ENCODE measurements around the gene SMARCB1.

Gene SMARCB1

GRCh38 chr22:23786752-23787599 lies at the start of gene SMARCB1:
Gene SMARCB1 (plus strand): TSS chr22:23786966. CDS start chr22:23787170, 204 bp downstream.
- no peak for TF ChIP-seq ZNF274 (IDR thresholded peaks at IDR 0.05; ENCODE audit: low read depth, low read length)
- H3K4me3 ChIP-seq (ENCODE audit: low read length) = peak within 1 kb of the TSS; percentile 98

DNA sequence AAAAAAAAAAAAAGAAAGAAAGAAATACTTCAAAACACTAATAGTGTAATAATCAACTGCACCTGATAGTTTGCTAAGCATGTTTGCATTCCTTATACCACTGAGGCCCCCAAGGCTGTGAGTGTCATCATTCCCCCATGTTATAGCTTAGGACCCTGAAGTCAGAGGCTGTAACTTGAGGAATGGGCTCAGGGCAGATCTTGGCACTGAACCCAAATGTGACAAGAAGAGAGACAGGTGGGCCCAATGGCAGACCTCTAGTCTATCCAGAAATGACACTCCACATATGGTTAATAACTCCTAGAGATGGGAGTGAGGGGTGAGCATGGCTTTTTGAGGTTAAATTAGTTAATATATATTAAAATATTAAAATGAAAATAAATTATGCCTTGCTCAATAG lies 49.1 kb upstream of the SMARCB1 start:
- TF ChIP-seq ZNF274 (IDR thresholded peaks at IDR 0.05; ENCODE audit: low read depth, low read length) = no peak
- H3K4me3 ChIP-seq (ENCODE audit: low read length) = no peak overlapping the region

DNA sequence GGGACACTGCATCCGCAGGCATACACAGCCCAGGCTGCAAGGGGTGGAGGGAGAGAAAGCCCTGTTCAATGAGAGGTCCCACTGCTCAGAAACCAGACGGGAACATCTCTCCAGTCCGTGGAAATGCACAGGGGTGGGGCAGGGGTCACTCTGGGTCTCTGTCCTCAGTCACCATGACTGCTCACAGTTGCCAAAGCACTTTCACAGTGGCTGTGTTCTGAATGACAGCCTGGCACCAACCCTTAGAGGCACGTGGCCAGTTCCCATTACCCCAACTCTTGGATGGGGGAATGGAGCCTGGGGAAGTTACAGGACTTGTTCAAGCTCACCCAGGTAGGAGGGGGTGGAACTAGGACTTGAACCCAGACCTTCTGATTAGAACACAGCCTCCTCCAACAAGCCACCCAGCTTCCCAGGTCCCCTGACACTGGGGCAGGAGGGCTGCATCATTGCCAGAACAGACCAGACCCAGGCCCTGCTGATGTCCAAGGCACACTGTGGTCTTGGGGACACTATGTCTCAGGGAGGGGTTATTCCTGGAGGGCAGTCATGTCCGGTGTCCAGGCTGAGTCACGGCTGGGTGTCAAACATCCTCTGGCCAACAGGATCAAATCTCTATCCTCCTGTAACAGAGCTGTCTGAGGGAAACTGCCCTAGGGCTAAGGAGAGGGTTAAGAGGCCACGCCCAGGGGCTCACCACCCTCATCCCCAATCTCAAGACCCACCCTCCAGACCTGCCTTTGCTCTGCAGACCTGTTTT lies 44.1 kb upstream of the SMARCB1 start:
- H3K4me3 ChIP-seq (ENCODE audit: low read length) = no peak overlapping the region
- no peak for TF ChIP-seq ZNF274 (IDR thresholded peaks at IDR 0.05; ENCODE audit: low read depth, low read length)

GRCh38 chr22:23743303-23743705 lies 43.5 kb upstream of the SMARCB1 start:
- no peak overlapping the region for H3K4me3 ChIP-seq (ENCODE audit: low read length)
- no peak for TF ChIP-seq ZNF274 (IDR thresholded peaks at IDR 0.05; ENCODE audit: low read depth, low read length)

DNA sequence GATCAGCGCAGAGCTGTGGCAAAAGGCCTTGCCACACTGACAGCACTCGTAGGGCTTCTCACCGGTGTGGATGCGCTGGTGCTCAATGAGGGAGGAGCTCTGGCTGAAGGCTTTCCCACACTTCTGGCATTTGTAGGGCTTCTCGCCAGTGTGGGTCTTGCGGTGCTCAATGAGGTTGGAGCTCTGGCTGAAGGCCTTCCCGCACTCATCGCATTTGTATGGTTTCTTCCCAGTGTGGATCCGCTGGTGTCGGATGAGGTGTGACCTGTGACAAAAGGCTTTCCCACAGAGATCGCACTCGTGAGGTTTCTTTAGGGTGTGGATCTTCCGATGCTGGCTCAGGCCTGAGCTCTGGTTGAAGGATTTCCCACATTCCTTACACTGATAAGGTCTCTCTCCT lies 42.8 kb upstream of the SMARCB1 start:
- H3K4me3 ChIP-seq (ENCODE audit: low read length) = no peak overlapping the region
- no peak for TF ChIP-seq ZNF274 (IDR thresholded peaks at IDR 0.05; ENCODE audit: low read depth, low read length)

DNA sequence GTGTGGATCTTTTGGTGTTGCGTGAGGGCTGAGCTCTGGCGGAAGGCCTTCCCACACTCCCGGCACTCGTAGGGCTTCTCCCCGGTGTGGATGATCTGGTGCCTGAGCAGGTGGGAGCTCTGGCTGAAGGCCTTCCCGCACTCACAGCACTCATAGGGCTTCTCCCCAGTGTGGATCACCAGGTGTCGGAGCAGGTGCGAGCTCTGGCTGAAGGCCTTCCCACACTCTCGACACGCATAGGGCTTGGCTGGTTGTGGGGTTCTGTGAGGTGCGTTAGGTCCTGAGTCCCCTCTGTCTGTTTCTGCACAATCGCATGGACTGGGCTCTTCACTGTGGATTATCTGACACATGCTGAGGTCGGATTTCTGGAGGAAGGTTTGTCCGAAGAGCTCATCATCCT lies 42.3 kb upstream of the SMARCB1 start:
- H3K4me3 ChIP-seq (ENCODE audit: low read length) = no peak overlapping the region
- TF ChIP-seq ZNF274 (IDR thresholded peaks at IDR 0.05; ENCODE audit: low read depth, low read length) = no peak

DNA sequence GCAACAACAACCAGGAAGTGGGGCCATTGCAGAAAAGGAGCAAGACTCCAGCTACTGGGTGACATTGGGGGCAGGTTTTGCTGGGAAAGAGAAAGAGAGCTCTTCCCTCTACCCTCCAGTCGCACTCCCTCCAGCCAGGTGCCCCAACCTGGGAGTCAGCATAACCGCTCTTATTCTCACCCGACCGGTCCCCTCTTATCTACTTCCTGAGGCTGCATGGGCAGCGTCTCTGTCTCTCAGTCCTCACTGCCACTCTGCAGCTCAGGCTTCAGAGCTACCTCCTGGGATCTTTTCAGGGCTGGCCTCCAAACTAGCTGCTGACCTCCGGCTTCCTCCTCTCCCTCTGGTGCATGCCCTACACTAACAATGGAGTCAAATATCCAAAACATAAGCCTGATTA lies 41.0 kb upstream of the SMARCB1 start:
- no peak overlapping the region for H3K4me3 ChIP-seq (ENCODE audit: low read length)
- TF ChIP-seq ZNF274 (IDR thresholded peaks at IDR 0.05; ENCODE audit: low read depth, low read length) = no peak

- H3K4me3 ChIP-seq (ENCODE audit: low read length) = no peak overlapping the region; the same call in 1 of the 2 replicates
- TF ChIP-seq ZNF274 (IDR thresholded peaks at IDR 0.05; ENCODE audit: low read depth, low read length) = no peak
Measured at GRCh38 chr22:23749841-23750301, 36.9 kb upstream of the SMARCB1 start.

DNA sequence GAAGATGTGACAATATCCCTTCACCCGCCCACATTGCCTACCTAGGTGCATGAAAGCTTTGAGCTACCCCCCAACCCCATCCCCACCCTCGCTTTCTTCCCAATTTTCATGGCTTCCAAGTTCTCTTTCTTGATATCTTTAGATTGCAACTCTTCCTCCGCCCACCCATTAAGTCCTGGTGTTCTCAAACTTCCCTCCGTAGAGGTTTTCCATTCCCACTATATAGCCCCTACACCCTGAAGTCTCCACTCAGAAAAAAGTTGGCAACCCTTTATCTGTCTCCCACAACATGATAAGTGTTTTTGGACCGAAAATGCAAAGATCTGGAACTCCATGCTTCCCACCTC lies 36.4 kb upstream of the SMARCB1 start:
- no peak for TF ChIP-seq ZNF274 (IDR thresholded peaks at IDR 0.05; ENCODE audit: low read depth, low read length)

DNA sequence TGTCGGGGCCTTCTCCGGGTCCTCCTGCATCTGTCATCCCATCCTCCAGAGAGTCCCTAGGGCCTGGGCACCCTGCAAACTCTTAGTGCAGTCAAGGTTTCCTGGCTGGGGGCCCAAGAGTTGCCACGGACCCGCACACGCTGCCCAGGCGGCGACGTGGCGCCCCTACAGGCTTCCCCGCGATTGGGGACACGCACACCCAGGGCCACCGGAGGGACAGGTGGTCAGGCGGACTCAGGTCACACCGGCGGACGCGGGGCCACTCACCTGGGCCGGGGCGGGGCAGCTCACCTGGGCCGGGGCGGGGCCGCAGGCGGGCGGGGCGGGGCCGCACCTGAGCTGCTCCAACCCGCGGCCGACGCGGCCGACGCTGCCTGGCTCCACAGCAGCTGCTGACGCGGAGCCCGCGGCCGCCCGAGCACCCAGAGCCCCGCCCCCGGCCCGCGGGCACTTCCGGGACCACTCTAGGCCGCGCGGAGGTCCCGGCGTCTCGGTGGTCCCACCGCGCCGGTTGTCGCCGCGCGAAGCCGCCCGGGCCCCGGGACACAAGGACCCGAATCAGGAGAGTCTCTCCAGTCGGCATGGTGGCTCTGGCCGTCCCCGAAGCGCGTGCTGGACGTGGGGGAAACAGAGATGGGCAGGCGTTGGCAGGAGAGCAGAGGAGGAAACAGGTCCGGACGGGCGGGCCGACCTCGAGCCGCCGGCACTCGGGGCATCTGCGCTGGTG lies 35.9 kb upstream of the SMARCB1 start, which contains the start of gene ZNF70:
TSS of gene ZNF70 (minus strand) at position 399 of the 727 bp plus-strand sequence. CDS start 5,972 bp downstream, outside the sequence.
- no peak for TF ChIP-seq ZNF274 (IDR thresholded peaks at IDR 0.05; ENCODE audit: low read depth, low read length)
- peak within 1 kb of the TSS; percentile 87 for H3K4me3 ChIP-seq (ENCODE audit: low read length)

More for the DNA sequence above, 36.4 kb upstream of the SMARCB1 start:
- peak overlapping the region; percentile 87 for H3K4me3 ChIP-seq (ENCODE audit: low read length)

DNA sequence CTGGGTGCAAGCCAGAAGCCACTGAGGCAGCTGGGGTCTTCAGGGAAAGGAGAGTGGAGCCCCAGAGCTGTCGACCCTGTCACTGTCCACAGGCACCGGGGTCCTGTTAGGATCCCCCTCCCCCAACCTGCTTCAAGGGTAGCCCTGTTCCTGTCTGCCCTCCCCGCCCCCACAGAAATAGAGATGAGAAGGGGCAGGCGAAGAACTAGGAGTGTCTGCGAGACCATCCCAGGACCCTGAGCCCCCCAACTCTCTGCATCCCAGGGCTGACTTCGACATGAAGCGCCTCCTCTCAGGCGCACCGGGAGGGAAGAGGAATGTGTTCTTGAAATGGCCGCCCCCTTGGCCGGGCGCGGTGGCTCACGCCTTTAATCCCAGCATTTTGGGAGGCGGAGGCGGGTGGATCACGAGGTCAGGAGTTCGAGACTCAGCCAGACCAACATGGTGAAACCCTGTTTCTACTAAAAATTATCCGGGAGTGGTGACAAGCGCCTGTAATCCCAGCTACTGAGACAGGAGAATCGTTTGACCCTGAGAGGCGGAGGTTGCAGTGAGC lies 35.2 kb upstream of the SMARCB1 start:
- no peak for TF ChIP-seq ZNF274 (IDR thresholded peaks at IDR 0.05; ENCODE audit: low read depth, low read length)
- H3K4me3 ChIP-seq (ENCODE audit: low read length) = peak overlapping the region; percentile 87

- no peak for TF ChIP-seq ZNF274 (IDR thresholded peaks at IDR 0.05; ENCODE audit: low read depth, low read length)
- peak overlapping the region; percentile 87; the same call in 1 of the 2 replicates for H3K4me3 ChIP-seq (ENCODE audit: low read length)
Measured at GRCh38 chr22:23752090-23752691, 34.6 kb upstream of the SMARCB1 start.

- H3K4me3 ChIP-seq (ENCODE audit: low read length) = no peak overlapping the region; the same call in 1 of the 2 replicates
- TF ChIP-seq ZNF274 (IDR thresholded peaks at IDR 0.05; ENCODE audit: low read depth, low read length) = no peak
Measured at GRCh38 chr22:23752750-23753149, 34.0 kb upstream of the SMARCB1 start.
